Keratinocyte (primary cell): Measurements from ENCODE around the gene CRACR2B. TPM values are rescaled to one million over a fixed set of nuclear protein-coding genes. Genes with fewer than 3 reads are reported as not detected.

Experiments
- DNase-seq: peaks from one replicate; pipeline ENCODE4 v3.0.0-alpha.2; 2011; ENCODE audit warnings: low read depth, missing footprints, low spot score
- FAIRE-seq: peaks from 2 replicates; lab custom pipeline; 2011; peaks lifted over from hg19 to GRCh38; lab: Jason Lieb, UNC
- H2AFZ ChIP-seq: 2 replicates; pipeline ENCODE4 v1.6.0; 2012; ENCODE audit warnings: low read length, control low read depth, inconsistent platforms; ENCODE audit not compliant: control insufficient read depth
- H3K27ac ChIP-seq: 2 replicates; pipeline ENCODE4 v1.5.1; 2011; ENCODE audit warnings: low read length; ENCODE audit not compliant: control insufficient read depth, insufficient read depth
- H3K27me3 ChIP-seq: 3 replicates; pipeline ENCODE4 v1.6.0; 2011; ENCODE audit warnings: low read length; ENCODE audit not compliant: control insufficient read depth, insufficient read depth; ENCODE audit errors: extremely low read depth
- H3K36me3 ChIP-seq, 2 experiments: 2 replicates in 1 of 2; 3 replicates in 1 of 2; pipeline ENCODE4 v1.5.1; 2011; ENCODE audit warnings: low read length in 2 of 2, mild to moderate bottlenecking in 1 of 2; ENCODE audit not compliant: control insufficient read depth in 2 of 2, insufficient read depth in 2 of 2; ENCODE audit errors: extremely low read depth in 1 of 2
- H3K4me1 ChIP-seq: 3 replicates; pipeline ENCODE4 v1.5.1; 2011; ENCODE audit warnings: low read length; ENCODE audit not compliant: control insufficient read depth, insufficient read depth; ENCODE audit errors: extremely low read depth
- H3K4me2 ChIP-seq: 3 replicates; pipeline ENCODE4 v1.6.0; 2011; ENCODE audit warnings: low read depth, low read length; ENCODE audit not compliant: control insufficient read depth, insufficient read depth; ENCODE audit errors: extremely low read depth
- H3K4me3 ChIP-seq, 3 experiments: fragments of 200-600 bp in 1 of 3; sonication (generic) in 1 of 3; 2 replicates in 2 of 3; 3 replicates in 1 of 3; pipeline ENCODE4 v1.5.1; 2011 to 2016; ENCODE audit warnings: low read length in 3 of 3, mild to moderate bottlenecking in 3 of 3, control low read depth in 2 of 3, inconsistent platforms in 1 of 3, low read depth in 1 of 3, mixed read lengths in 1 of 3, mixed run types in 1 of 3, moderate library complexity in 1 of 3; ENCODE audit not compliant: control insufficient read depth in 2 of 3, insufficient read depth in 2 of 3; ENCODE audit errors: extremely low read depth in 1 of 3
- H3K79me2 ChIP-seq: 2 replicates; pipeline ENCODE4 v1.6.0; 2012; ENCODE audit warnings: low read length; ENCODE audit not compliant: control insufficient read depth, insufficient read depth
- H3K9ac ChIP-seq: 3 replicates; pipeline ENCODE4 v1.6.0; 2011; ENCODE audit warnings: low read length; ENCODE audit not compliant: control insufficient read depth, insufficient read depth; ENCODE audit errors: extremely low read depth
- H3K9me1 ChIP-seq: 3 replicates; pipeline ENCODE4 v1.6.0; 2011; ENCODE audit warnings: low read length; ENCODE audit not compliant: control insufficient read depth, insufficient read depth; ENCODE audit errors: extremely low read depth
- H3K9me3 ChIP-seq: 2 replicates; pipeline ENCODE4 v1.5.1; 2012; ENCODE audit warnings: low read depth, low read length; ENCODE audit not compliant: control insufficient read depth
- H4K20me1 ChIP-seq: 3 replicates; pipeline ENCODE4 v1.6.0; 2011; ENCODE audit warnings: low read length; ENCODE audit not compliant: control insufficient read depth, insufficient read depth; ENCODE audit errors: extremely low read depth
- EZH2 ChIP-seq: IDR thresholded peaks from one replicate; pipeline ENCODE4 v1.6.1; 2012; ENCODE audit warnings: inconsistent platforms, mild to moderate bottlenecking, low read length, moderate library complexity
- dilution Hi-C: fragments of 300-500 bp; cut with MboI; formaldehyde crosslinking; loops from one replicate; pipeline ENCODE4 v1.7.0; 2020; ENCODE audit warnings: low sequenced_read_pairs; ENCODE audit not compliant: extremely low pct_ligation_motif_present
- polyA plus RNA-seq, 5 experiments: library from polyadenylated mRNA; depleted of rRNA in 3 of 5; stranded (reverse) in 3 of 5; stranded (forward) in 1 of 5; unstranded in 1 of 5; fragments of >200 nt; gene quantifications; 1 replicate in 1 of 5; 2 replicates in 3 of 5; 3 replicates in 1 of 5; pipeline versions ENCODE4 v1.2.1 to v1.2.3, GENCODE V29; 2011 to 2012; ENCODE audit warnings: missing spikeins in 2 of 5, low read depth in 1 of 5, low replicate concordance in 1 of 5
- TF ChIP-seq, protein P1 (sequence below), 3 experiments: IDR thresholded peaks in 1 of 3; conservative IDR thresholded peaks in 1 of 3; optimal IDR thresholded peaks in 1 of 3; 2 replicates in 2 of 3; 3 replicates in 1 of 3; pipeline versions ENCODE3 to v1.5.1; 2011; ENCODE audit warnings: low read length in 3 of 3, mild to moderate bottlenecking in 3 of 3, moderate library complexity in 2 of 3, control low read depth in 1 of 3, inconsistent platforms in 1 of 3; ENCODE audit not compliant: insufficient read depth in 2 of 3; ENCODE audit errors: extremely low read depth in 1 of 3

CRACR2B gene
- polyA plus RNA-seq, 1 donor (not counting 4 experiments of a cell fraction or from before 2014, with no cell fraction given) = 0.17 TPM

GRCh38 chr11:790721-791564 lies 36.8 kb upstream of the CRACR2B start:
- H3K4me2 ChIP-seq = no peak overlapping the region
- no peak overlapping the region for H3K4me3 ChIP-seq
- H3K36me3 ChIP-seq = peaks cover 8 to 11% of the 10 kb centered on the region in 2 experiments
- H4K20me1 ChIP-seq = no peaks in the 10 kb centered on the region
- no peak overlapping the region for H3K9ac ChIP-seq
- no peaks in the 10 kb centered on the region for H3K9me3 ChIP-seq
- H3K27me3 ChIP-seq = peaks cover 8% of the 10 kb centered on the region
- H3K79me2 ChIP-seq = no peaks in the 10 kb centered on the region
- no peak for TF ChIP-seq EZH2
- TF ChIP-seq, protein P1, sequence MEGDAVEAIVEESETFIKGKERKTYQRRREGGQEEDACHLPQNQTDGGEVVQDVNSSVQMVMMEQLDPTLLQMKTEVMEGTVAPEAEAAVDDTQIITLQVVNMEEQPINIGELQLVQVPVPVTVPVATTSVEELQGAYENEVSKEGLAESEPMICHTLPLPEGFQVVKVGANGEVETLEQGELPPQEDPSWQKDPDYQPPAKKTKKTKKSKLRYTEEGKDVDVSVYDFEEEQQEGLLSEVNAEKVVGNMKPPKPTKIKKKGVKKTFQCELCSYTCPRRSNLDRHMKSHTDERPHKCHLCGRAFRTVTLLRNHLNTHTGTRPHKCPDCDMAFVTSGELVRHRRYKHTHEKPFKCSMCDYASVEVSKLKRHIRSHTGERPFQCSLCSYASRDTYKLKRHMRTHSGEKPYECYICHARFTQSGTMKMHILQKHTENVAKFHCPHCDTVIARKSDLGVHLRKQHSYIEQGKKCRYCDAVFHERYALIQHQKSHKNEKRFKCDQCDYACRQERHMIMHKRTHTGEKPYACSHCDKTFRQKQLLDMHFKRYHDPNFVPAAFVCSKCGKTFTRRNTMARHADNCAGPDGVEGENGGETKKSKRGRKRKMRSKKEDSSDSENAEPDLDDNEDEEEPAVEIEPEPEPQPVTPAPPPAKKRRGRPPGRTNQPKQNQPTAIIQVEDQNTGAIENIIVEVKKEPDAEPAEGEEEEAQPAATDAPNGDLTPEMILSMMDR (optimal IDR thresholded peaks at IDR 0.05 in 1 of 3, IDR thresholded peaks at IDR 0.05 in 1 of 3, conservative IDR thresholded peaks at IDR 0.05 in 1 of 3; ENCODE audit: extremely low read depth in 1 of 3, insufficient read depth in 2 of 3, low read length in 3 of 3) = no peak
- H3K4me1 ChIP-seq = peaks cover 3% of the 10 kb centered on the region
- H2AFZ ChIP-seq = no peak overlapping the region
- no peak for DNase-seq
- no peak for FAIRE-seq
- H3K27ac ChIP-seq = no peak overlapping the region
- H3K9me1 ChIP-seq = no peaks in the 10 kb centered on the region
- dilution Hi-C loops = no loop called here

DNA sequence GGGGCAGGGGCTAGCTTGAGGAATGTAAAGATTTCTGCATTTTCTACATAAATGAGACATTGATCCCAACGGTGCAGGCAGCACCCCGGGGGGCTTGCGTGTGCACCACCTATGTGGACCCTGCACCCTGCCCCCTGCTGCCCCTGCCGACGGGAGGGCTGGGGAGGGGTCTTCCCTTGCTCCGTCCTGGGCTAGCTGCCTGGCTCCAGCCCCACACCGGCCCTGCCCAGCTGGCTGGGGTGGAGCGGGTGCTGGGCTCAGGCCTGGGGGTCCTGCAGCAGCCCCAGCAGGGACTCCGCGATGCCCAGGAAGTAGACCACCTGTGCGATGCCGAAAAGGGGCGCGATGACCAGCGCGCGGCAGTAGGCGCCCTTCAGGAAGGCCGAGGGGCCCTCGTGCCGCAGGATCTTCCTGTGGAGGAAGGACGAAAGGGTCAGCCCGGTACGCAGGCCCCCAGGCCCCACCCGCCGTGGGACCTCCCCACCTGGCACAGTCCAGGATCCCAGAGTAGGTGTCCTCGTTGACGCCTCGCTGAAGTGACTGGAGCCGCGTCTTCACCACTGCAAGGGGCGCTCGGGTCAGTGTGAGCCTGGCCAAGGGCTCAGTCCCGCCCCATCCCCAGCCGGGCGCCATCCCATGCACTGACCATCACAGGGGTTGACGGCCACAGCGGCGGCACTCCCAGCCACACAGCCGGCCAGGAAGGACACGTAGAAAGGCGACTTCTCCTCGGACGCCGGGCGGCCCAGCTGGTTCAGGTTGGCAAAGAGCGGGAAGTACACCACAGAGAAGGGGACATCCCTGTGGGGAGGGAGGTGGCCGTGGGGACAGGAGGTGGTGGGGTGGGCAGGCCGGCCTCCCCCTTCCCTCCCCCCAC lies 35.8 kb upstream of the CRACR2B start:
- no peaks in the 10 kb centered on the region for H3K79me2 ChIP-seq
- no peaks in the 10 kb centered on the region for H3K9me1 ChIP-seq
- no peak overlapping the region for H3K4me2 ChIP-seq
- dilution Hi-C loops = no loop called here
- no peak for FAIRE-seq
- TF ChIP-seq, protein P1 (optimal IDR thresholded peaks at IDR 0.05 in 1 of 3, IDR thresholded peaks at IDR 0.05 in 1 of 3, conservative IDR thresholded peaks at IDR 0.05 in 1 of 3; ENCODE audit: extremely low read depth in 1 of 3, insufficient read depth in 2 of 3, low read length in 3 of 3) = no peak
- TF ChIP-seq EZH2 = no peak
- no peak overlapping the region for H3K9ac ChIP-seq
- no peak overlapping the region for H2AFZ ChIP-seq
- no peak overlapping the region for H3K27ac ChIP-seq
- no peak overlapping the region for H3K4me3 ChIP-seq
- peaks cover 8% of the 10 kb centered on the region for H3K27me3 ChIP-seq
- peaks cover 10% of the 10 kb centered on the region for H3K4me1 ChIP-seq
- DNase-seq = no peak
- peaks cover 8 to 11% of the 10 kb centered on the region in 2 experiments for H3K36me3 ChIP-seq
- no peaks in the 10 kb centered on the region for H4K20me1 ChIP-seq
- H3K9me3 ChIP-seq = no peaks in the 10 kb centered on the region
